Measurements from ENCODE around the gene RARRES2.

- TF ChIP-seq CTCF (IDR thresholded peaks at IDR 0.05; ENCODE audit: insufficient read depth, low read depth, low read length): no peak
- TF ChIP-seq EZH2 (IDR thresholded peaks at IDR 0.05; ENCODE audit: insufficient read depth, low read length): no peak
Measured at GRCh38 chr7:150307904-150308303, 33.5 kb downstream of the RARRES2 start.
